Activated naive CD4-positive, alpha-beta T cell treated with anti-CD3 and anti-CD28 coated beads for 36 hours (primary cell): ENCODE data around the gene MLEC. TPM values are rescaled to one million over a fixed set of nuclear protein-coding genes. Genes with fewer than 3 reads are reported as not detected.

Experiments
- CTCF ChIA-PET: fragments of 350-600 bp; sonication (Branson Sonifier 250); formaldehyde crosslinking; loops from one replicate; lab custom pipeline; 2021; ENCODE audit warnings: antibody characterized with exemption; lab: Charles Lee
- DNase-seq: peaks from one replicate; pipeline ENCODE4 v3.0.0-alpha.2; 2020
- H3K27ac Mint-ChIP-seq: one replicate; pipeline ENCODE4 v1.8.0; 2021; ENCODE audit warnings: mild to moderate bottlenecking, mixed read lengths
- H3K27me3 Mint-ChIP-seq: one replicate; pipeline ENCODE4 v1.8.0; 2021; ENCODE audit warnings: low read depth, mixed read lengths
- H3K36me3 Mint-ChIP-seq: one replicate; pipeline ENCODE4 v1.8.0; 2021; ENCODE audit warnings: low read depth, mixed read lengths
- H3K4me1 Mint-ChIP-seq: one replicate; pipeline ENCODE4 v1.8.0; 2021; ENCODE audit warnings: low read depth, mixed read lengths
- H3K4me3 Mint-ChIP-seq: one replicate; pipeline ENCODE4 v1.8.0; 2021; ENCODE audit warnings: mild to moderate bottlenecking, moderate library complexity, mixed read lengths
- H3K9me3 Mint-ChIP-seq: one replicate; pipeline ENCODE4 v1.8.0; 2021; ENCODE audit warnings: mixed read lengths
- intact Hi-C: fragments of 100-400 bp; cut with micrococcal nuclease; formaldehyde crosslinking; loops from one replicate; pipeline ENCODE4 v1.15.1; 2023
- total RNA-seq, 2 experiments: library from RNA; stranded (reverse); gene quantifications; one replicate each; pipeline ENCODE4 v1.2.3, GENCODE V29; 2021

Gene MLEC
- total RNA-seq: 10 to 100 TPM; 78.6 to 89.7 TPM

- peak within 1 kb of the TSS; percentile 87 for H3K4me3 Mint-ChIP-seq
- no peaks in the 10 kb centered on the region for H3K36me3 Mint-ChIP-seq
- peaks cover 42% of the 10 kb centered on the region for H3K4me1 Mint-ChIP-seq
- peak; percentile 99 for DNase-seq
- H3K27ac Mint-ChIP-seq: peak within 1 kb of the TSS; percentile 91
- intact Hi-C loops: loop anchor here (1.0 to 2.0 kb wide), 15 partner anchors 23 to 780 kb away; partner anchors contain the start of genes ACADS, ANAPC5, COX6A1 and DYNLL1
- no peaks in the 10 kb centered on the region for H3K9me3 Mint-ChIP-seq
- CTCF ChIA-PET: interaction anchor here (0.6 to 3.4 kb wide), 5 partner anchors 24 to 104 kb away, joined by 3 to 14 read pairs (median 3); no protein-coding TSS in a partner anchor
- H3K27me3 Mint-ChIP-seq: no peaks in the 10 kb centered on the region
Observed at GRCh38 chr12:120686690-120687577, at the start of gene MLEC. MLEC (plus strand) TSS chr12:120687149; CDS start chr12:120687297, 148 bp downstream.

- no peaks in the 10 kb centered on the region for H3K36me3 Mint-ChIP-seq
- DNase-seq: peak; percentile 41
- H3K27me3 Mint-ChIP-seq: peaks cover 37% of the 10 kb centered on the region
- no peak within 1 kb of the TSS for H3K27ac Mint-ChIP-seq
- intact Hi-C loops: loop anchor here (5.0 kb wide), 1 partner anchor 212 kb away; no protein-coding TSS in a partner anchor
- no peaks in the 10 kb centered on the region for H3K9me3 Mint-ChIP-seq
- CTCF ChIA-PET: interaction anchor here (0.6 to 2.0 kb wide), 2 partner anchors 9 to 64 kb away, joined by 4 to 11 read pairs; no protein-coding TSS in a partner anchor
- H3K4me1 Mint-ChIP-seq: peaks cover 7% of the 10 kb centered on the region
- H3K4me3 Mint-ChIP-seq: peak within 1 kb of the TSS; percentile 63
Observed at GRCh38 chr12:120639771-120640721, 46.9 kb upstream of the MLEC start, which contains the start of gene CABP1. CABP1 (plus strand) TSS chr12:120640626; CDS start chr12:120640686, 60 bp downstream.

DNA sequence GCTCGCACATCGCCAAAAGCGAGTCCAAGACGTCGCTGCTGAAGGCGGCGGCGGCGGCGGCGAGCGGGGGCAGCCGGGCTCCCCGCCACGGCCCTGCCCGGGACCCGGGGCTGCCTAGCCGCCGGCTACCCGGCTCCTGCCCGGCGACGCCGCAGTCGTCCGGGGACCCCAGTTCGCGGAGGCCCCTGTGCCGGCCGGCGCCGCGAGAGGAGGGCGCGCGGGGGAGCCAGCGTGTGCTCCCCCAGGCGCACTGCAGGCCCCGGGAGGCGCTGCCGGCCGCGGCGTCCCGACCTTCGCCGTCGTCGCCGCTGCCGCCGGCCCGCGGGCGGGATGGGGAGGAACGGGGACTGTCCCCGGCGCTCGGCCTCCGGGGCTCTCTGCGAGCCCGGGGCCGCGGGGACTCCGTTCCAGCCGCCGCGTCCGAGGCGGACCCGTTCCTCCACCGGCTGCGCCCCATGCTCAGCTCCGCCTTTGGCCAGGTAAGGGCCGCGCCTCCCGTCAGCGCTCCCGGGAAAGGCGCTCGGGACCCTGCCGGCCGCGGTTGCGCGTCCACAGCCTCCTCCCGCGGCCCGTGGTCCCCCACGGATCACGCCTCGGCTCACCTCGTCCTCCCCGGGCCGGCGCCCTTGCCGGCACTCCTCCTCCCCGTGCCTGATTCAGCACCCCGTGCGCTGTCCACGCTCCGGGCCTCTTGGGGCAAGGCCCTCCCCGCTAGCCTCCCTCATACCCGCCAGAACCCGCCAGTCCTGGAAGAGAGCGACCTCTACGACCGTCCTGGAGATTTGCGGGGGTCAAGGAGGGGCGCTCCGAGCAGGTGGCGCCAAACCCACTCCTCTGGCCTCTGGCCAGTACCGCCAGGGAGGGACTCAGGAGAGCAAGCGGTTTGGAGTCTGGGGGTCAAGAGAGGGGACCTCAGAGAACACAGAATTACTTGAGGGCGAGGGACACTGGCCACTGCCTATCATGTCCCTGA, 45.8 kb upstream of the MLEC start:
- peak overlapping the region; percentile 63 for H3K4me3 Mint-ChIP-seq
- no peaks in the 10 kb centered on the region for H3K36me3 Mint-ChIP-seq
- CTCF ChIA-PET: interaction anchor here (0.6 to 2.0 kb wide), 4 partner anchors 8 to 65 kb away, joined by 3 to 11 read pairs (median 4); partner anchors contain the start of gene POP5
- H3K9me3 Mint-ChIP-seq: no peaks in the 10 kb centered on the region
- peak; percentile 64 for DNase-seq
- H3K27me3 Mint-ChIP-seq: peaks cover 39% of the 10 kb centered on the region
- H3K27ac Mint-ChIP-seq: no peak overlapping the region
- peaks cover 7% of the 10 kb centered on the region for H3K4me1 Mint-ChIP-seq
- intact Hi-C loops: loop anchor here (5.0 kb wide), 1 partner anchor 211 kb away; no protein-coding TSS in a partner anchor

DNA sequence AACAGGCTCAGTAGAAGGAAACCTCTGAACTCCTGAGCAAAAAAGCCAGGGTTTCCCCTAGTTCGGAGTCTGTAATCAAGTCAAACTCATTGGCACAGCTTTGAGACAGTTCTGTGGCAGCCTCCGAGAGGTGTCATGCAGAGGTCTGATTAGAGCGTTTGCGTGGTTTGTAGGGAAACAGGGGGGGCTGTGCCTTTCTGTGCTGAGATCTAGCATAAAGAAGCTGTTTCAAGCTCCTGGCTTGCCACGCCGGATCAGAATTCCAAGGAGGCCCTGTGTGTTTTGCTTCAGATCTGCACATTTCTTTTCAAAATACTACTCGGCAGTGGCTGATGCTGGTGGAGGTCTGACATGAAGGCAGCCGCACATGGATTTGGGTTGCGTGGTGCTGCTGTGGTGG, 44.8 kb upstream of the MLEC start:
- peaks cover 9% of the 10 kb centered on the region for H3K4me1 Mint-ChIP-seq
- intact Hi-C loops: loop anchor here (5.0 kb wide), 1 partner anchor 210 kb away; no protein-coding TSS in a partner anchor
- H3K9me3 Mint-ChIP-seq: no peaks in the 10 kb centered on the region
- DNase-seq: no peak
- CTCF ChIA-PET: interaction anchor here (0.9 to 1.2 kb wide), 2 partner anchors 59 to 61 kb away, joined by 3 read pairs; partner anchors contain the start of gene POP5
- no peaks in the 10 kb centered on the region for H3K36me3 Mint-ChIP-seq
- peaks cover 45% of the 10 kb centered on the region for H3K27me3 Mint-ChIP-seq
- H3K4me3 Mint-ChIP-seq: no peak overlapping the region
- H3K27ac Mint-ChIP-seq: no peak overlapping the region

DNA sequence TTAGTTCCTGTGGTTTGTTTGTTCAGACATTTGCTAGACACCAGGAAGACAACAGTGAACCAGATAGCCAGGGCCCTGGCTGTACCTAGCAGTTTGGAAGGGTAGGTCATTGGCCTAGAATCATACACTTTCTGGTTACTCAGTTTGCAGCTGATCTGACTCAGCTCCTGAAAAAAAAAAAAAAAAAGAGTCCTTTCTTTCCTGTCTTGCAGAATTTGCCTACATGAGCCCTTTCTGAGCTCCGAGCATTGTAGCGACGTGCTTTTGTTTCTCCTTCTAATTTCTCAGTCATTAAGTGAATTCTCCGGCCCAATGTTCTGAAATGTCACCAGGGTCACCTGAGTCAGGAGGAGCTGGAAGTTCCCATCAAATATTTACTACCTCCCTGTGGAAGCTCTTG, 44.1 kb upstream of the MLEC start:
- no peak for DNase-seq
- no peaks in the 10 kb centered on the region for H3K36me3 Mint-ChIP-seq
- H3K4me1 Mint-ChIP-seq: peaks cover 9% of the 10 kb centered on the region
- H3K9me3 Mint-ChIP-seq: no peaks in the 10 kb centered on the region
- intact Hi-C loops: loop anchor here (5.0 kb wide), 1 partner anchor 209 kb away; no protein-coding TSS in a partner anchor
- H3K27ac Mint-ChIP-seq: no peak overlapping the region
- H3K27me3 Mint-ChIP-seq: peaks cover 46% of the 10 kb centered on the region
- no peak overlapping the region for H3K4me3 Mint-ChIP-seq
- CTCF ChIA-PET: no interaction called here

DNA sequence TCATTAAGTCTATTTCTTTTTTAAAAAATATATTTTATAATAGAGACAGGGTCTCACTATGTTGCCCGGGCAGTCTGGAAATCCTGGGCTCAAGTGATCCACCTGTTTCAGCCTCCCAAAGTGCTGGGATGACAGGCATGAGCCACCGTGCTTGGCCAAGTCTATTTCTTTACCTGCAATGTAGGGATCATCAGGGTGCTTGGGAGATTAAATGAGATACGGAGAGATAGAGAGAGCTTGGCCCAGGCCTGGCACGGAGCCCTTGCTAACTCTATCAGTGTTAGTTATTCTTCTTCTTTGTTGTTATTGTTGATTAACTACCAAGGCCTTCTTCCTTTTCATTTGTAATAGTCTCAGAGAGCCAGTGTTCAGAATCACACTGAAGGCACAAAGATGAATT, 43.4 kb upstream of the MLEC start:
- Mint-ChIP-seq H3K9me3 (no peaks in the 10 kb centered on the region), H3K4me1 (peaks cover 12% of the 10 kb centered on the region), H3K4me3 (no peak overlapping the region), H3K27ac (no peak overlapping the region), H3K27me3 (peaks cover 49% of the 10 kb centered on the region), H3K36me3 (no peaks in the 10 kb centered on the region)
- intact Hi-C loops: loop anchor here (5.0 kb wide), 1 partner anchor 209 kb away; no protein-coding TSS in a partner anchor
- no peak for DNase-seq
- CTCF ChIA-PET: interaction anchor here (1.2 kb wide), 1 partner anchor 71 kb away, joined by 3 read pairs; no protein-coding TSS in a partner anchor

DNA sequence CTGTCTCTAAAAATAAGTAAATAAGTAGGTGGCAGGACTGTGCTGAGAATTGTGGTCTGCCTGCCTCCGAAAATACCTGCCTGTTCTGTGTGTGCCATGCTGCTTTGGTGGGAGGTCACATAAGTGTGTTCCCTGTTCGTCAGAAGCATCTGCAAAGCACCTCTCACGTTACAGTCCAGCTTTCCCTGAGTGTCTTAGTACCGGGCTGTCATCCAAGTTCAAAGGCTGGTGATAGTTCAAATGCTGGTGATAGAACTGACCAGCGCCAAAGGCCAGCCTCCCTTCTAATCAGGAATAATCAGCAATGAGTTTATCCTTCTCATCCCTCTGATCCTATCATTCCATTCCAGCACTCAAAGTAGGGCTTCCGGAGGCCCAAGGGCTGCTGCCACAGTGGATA, 40.9 kb upstream of the MLEC start:
- intact Hi-C loops: no loop called here
- CTCF ChIA-PET: interaction anchor here (0.7 to 6.3 kb wide), 17 partner anchors 12 to 367 kb away, joined by 3 to 129 read pairs (median 4); partner anchors contain the start of gene POP5

GRCh38 chr12:120647375-120647755, 39.6 kb upstream of the MLEC start:
- peaks cover 57% of the 10 kb centered on the region for H3K27me3 Mint-ChIP-seq
- no peaks in the 10 kb centered on the region for H3K9me3 Mint-ChIP-seq
- H3K4me3 Mint-ChIP-seq: no peak overlapping the region
- intact Hi-C loops: loop anchor here (1.0 kb wide), 3 partner anchors 67 to 449 kb away; no protein-coding TSS in a partner anchor
- H3K4me1 Mint-ChIP-seq: peaks cover 12% of the 10 kb centered on the region
- CTCF ChIA-PET: interaction anchor here (0.6 to 6.3 kb wide), 24 partner anchors 11 to 462 kb away, joined by 3 to 129 read pairs (median 6); partner anchors contain the start of gene POP5
- no peak for DNase-seq
- no peaks in the 10 kb centered on the region for H3K36me3 Mint-ChIP-seq
- no peak overlapping the region for H3K27ac Mint-ChIP-seq

More for the DNA sequence above, 40.9 kb upstream of the MLEC start:
- Mint-ChIP-seq H3K9me3 (no peaks in the 10 kb centered on the region), H3K36me3 (no peaks in the 10 kb centered on the region), H3K4me1 (peaks cover 18% of the 10 kb centered on the region), H3K27me3 (peaks cover 64% of the 10 kb centered on the region), H3K4me3 (no peak overlapping the region), H3K27ac (no peak overlapping the region)
- DNase-seq: no peak

GRCh38 chr12:120649442-120650232, 37.3 kb upstream of the MLEC start:
- DNase-seq: no peak

DNA sequence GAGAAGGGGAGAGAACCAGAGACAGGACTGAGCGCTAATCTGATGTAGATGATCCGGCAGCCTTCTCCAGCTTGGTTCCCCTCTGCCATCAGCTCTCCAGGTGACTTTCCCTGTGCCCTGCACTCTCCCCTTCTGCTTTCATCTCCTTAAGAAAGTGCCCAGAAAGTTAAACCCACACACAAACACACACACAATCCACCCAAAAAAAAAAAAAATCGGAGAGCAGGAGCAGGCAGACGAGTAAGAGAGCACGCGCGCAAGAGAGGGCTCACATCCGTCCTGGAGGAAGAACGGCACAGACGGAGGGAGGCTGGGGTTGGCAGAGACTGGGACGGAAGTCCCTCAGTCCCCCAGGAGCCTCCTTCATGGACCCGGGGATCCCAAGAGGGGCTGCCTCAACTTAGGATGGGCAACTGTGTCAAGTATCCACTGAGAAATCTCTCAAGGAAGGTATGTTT, 36.7 kb upstream of the MLEC start:
- Mint-ChIP-seq H3K9me3 (no peaks in the 10 kb centered on the region), H3K36me3 (no peaks in the 10 kb centered on the region), H3K27me3 (peaks cover 38% of the 10 kb centered on the region), H3K4me1 (peaks cover 12% of the 10 kb centered on the region), H3K27ac (no peak overlapping the region), H3K4me3 (no peak overlapping the region)
- DNase-seq: no peak
- intact Hi-C loops: no loop called here
- CTCF ChIA-PET: interaction anchor here (0.6 to 6.3 kb wide), 24 partner anchors 8 to 333 kb away, joined by 3 to 129 read pairs (median 5); partner anchors contain the start of genes ACADS and POP5

More at GRCh38 chr12:120649442-120650232, 37.3 kb upstream of the MLEC start:
- intact Hi-C loops: loop anchor here (1.0 to 2.0 kb wide), 4 partner anchors 37 to 461 kb away; no protein-coding TSS in a partner anchor
- CTCF ChIA-PET: interaction anchor here (0.6 to 6.3 kb wide), 49 partner anchors 9 to 636 kb away, joined by 3 to 129 read pairs (median 4); partner anchors contain the start of genes ACADS, CABP1, POP5 and UNC119B
- Mint-ChIP-seq H3K4me3 (peak overlapping the region; percentile 20), H3K27ac (no peak overlapping the region), H3K9me3 (no peaks in the 10 kb centered on the region), H3K27me3 (peaks cover 41% of the 10 kb centered on the region), H3K36me3 (no peaks in the 10 kb centered on the region), H3K4me1 (peaks cover 12% of the 10 kb centered on the region)
